Measurements from ENCODE around the gene ADCY10. TPM values are rescaled to one million over a fixed set of nuclear protein-coding genes. Genes with fewer than 3 reads are reported as not detected.

Gene ADCY10
- total RNA-seq, 2 experiments from 2014 or later: 0.15 TPM; not detected in 1

GRCh38 chr1:167826127-167826526 is 87.8 kb downstream of the ADCY10 start:
- no peaks in the 10 kb centered on the region for H4K20me1 ChIP-seq (ENCODE audit: insufficient read depth, low read length)
- no peaks in the 10 kb centered on the region for H3K79me2 ChIP-seq (ENCODE audit: insufficient read depth, low read depth, low read length)
- no peak overlapping the region for H3K4me2 ChIP-seq (ENCODE audit: low read length)
- H3K9me3 ChIP-seq (ENCODE audit: low read length): no peaks in the 10 kb centered on the region
- POLR2A ChIA-PET: interaction anchor here (0.6 to 1.4 kb wide), 2 partner anchors 8 to 150 kb away, joined by 3 read pairs; no protein-coding TSS in a partner anchor
- intact Hi-C loops (cut with micrococcal nuclease; ENCODE audit: unreplicated experiment): no loop called here
- CTCF ChIA-PET (ENCODE audit: unreplicated experiment): no interaction called here
- H3K36me3 ChIP-seq (ENCODE audit: insufficient read depth, low read length): no peaks in the 10 kb centered on the region
- H3K4me3 ChIP-seq (ENCODE audit: low read depth, low read length, poor library complexity, severe bottlenecking): no peak overlapping the region
- no peak overlapping the region for H3K27ac ChIP-seq (ENCODE audit: low read depth, low read length, poor library complexity, severe bottlenecking)
- no peaks in the 10 kb centered on the region for H3K9me2 ChIP-seq (ENCODE audit: insufficient read depth, low read length)
- no peak overlapping the region for H2AFZ ChIP-seq (ENCODE audit: low read length)
- no peaks in the 10 kb centered on the region for H3K4me1 ChIP-seq (ENCODE audit: insufficient read depth, low read length, poor library complexity, severe bottlenecking)
- no peak for DNase-seq (ENCODE audit: low spot score)
- TF ChIP-seq CTCF (conservative IDR thresholded peaks at IDR 0.05; ENCODE audit: low read length): no peak
- no peak for TF ChIP-seq EZH2phosphoT487 (IDR thresholded peaks at IDR 0.05; ENCODE audit: borderline replicate concordance, low read depth, low read length)
- BruUV-seq (replicated peaks): no TSS peak

GRCh38 chr1:167825419-167826079 is 88.4 kb downstream of the ADCY10 start:
- Histone ChIP-seq H3K36me3 (ENCODE audit: insufficient read depth, low read length) (no peaks in the 10 kb centered on the region), H2AFZ (ENCODE audit: low read length) (no peak overlapping the region), H3K9me2 (ENCODE audit: insufficient read depth, low read length) (no peaks in the 10 kb centered on the region), H3K27ac (ENCODE audit: low read depth, low read length, poor library complexity, severe bottlenecking) (no peak overlapping the region), H3K9me3 (ENCODE audit: low read length) (no peaks in the 10 kb centered on the region), H3K4me3 (ENCODE audit: low read depth, low read length, poor library complexity, severe bottlenecking) (no peak overlapping the region), H3K4me1 (ENCODE audit: insufficient read depth, low read length, poor library complexity, severe bottlenecking) (no peaks in the 10 kb centered on the region), H4K20me1 (ENCODE audit: insufficient read depth, low read length) (no peaks in the 10 kb centered on the region), H3K79me2 (ENCODE audit: insufficient read depth, low read depth, low read length) (no peaks in the 10 kb centered on the region), H3K4me2 (ENCODE audit: low read length) (no peak overlapping the region)
- TF ChIP-seq CTCF (conservative IDR thresholded peaks at IDR 0.05; ENCODE audit: low read length): no peak
- no peak for TF ChIP-seq EZH2phosphoT487 (IDR thresholded peaks at IDR 0.05; ENCODE audit: borderline replicate concordance, low read depth, low read length)
- ChIA-PET POLR2A (interaction anchor here (0.6 to 1.4 kb wide), 2 partner anchors 7 to 139 kb away, joined by 3 read pairs; no protein-coding TSS in a partner anchor), CTCF (ENCODE audit: unreplicated experiment) (no interaction called here)
- BruUV-seq (replicated peaks): no TSS peak
- no peak for DNase-seq (ENCODE audit: low spot score)
- intact Hi-C loops (cut with micrococcal nuclease; ENCODE audit: unreplicated experiment): no loop called here

GRCh38 chr1:167824163-167824794 is 89.7 kb downstream of the ADCY10 start:
- no peak overlapping the region for H3K27ac ChIP-seq (ENCODE audit: low read depth, low read length, poor library complexity, severe bottlenecking)
- POLR2A ChIA-PET: no interaction called here
- no peaks in the 10 kb centered on the region for H3K9me2 ChIP-seq (ENCODE audit: insufficient read depth, low read length)
- no peak for DNase-seq (ENCODE audit: low spot score)
- H4K20me1 ChIP-seq (ENCODE audit: insufficient read depth, low read length): no peaks in the 10 kb centered on the region
- H3K4me1 ChIP-seq (ENCODE audit: insufficient read depth, low read length, poor library complexity, severe bottlenecking): no peaks in the 10 kb centered on the region
- H3K9me3 ChIP-seq (ENCODE audit: low read length): no peaks in the 10 kb centered on the region
- intact Hi-C loops (cut with micrococcal nuclease; ENCODE audit: unreplicated experiment): no loop called here
- no TSS peak for BruUV-seq (replicated peaks)
- no peak overlapping the region for H3K4me3 ChIP-seq (ENCODE audit: low read depth, low read length, poor library complexity, severe bottlenecking)
- CTCF ChIA-PET (ENCODE audit: unreplicated experiment): no interaction called here
- no peaks in the 10 kb centered on the region for H3K36me3 ChIP-seq (ENCODE audit: insufficient read depth, low read length)
- H3K79me2 ChIP-seq (ENCODE audit: insufficient read depth, low read depth, low read length): no peaks in the 10 kb centered on the region
- no peak overlapping the region for H3K4me2 ChIP-seq (ENCODE audit: low read length)
- TF ChIP-seq CTCF (conservative IDR thresholded peaks at IDR 0.05; ENCODE audit: low read length) (no peak), EZH2phosphoT487 (IDR thresholded peaks at IDR 0.05; ENCODE audit: borderline replicate concordance, low read depth, low read length) (no peak)
- H2AFZ ChIP-seq (ENCODE audit: low read length): no peak overlapping the region
